ENCODE data around the gene PRRX2.

- TF ChIP-seq CTCF (conservative IDR thresholded peaks at IDR 0.05 in 1 of 2, IDR thresholded peaks at IDR 0.05 in 1 of 2; ENCODE audit: extremely low read depth in 1 of 2, insufficient read depth in 1 of 2, low read depth in 1 of 2, low read length in 2 of 2): no peak
- TF ChIP-seq EZH2 (IDR thresholded peaks at IDR 0.05; ENCODE audit: borderline replicate concordance, low read length): no peak
These were observed 97.8 kb downstream of the PRRX2 start for GRCh38 chr9:129762985-129763926.

Data from mammary epithelial cell (primary cell).